Adrenal gland (tissue), 5 donors: ENCODE measurements around the gene IFT57.

Experiments used
- CTCF ChIP-seq, 6 experiments: fragments of 450-650 bp in 4 of 6; fragments of 200-600 bp in 2 of 6; sonication (generic) in 1 of 6; IDR thresholded peaks; 1 replicate in 5 of 6; 2 replicates in 1 of 6; pipeline versions ENCODE4 v1.5.1 to v1.8.0; 2016 to 2021; ENCODE audit warnings: antibody characterized with exemption in 6 of 6, mild to moderate bottlenecking in 2 of 6, moderate library complexity in 1 of 6
- POLR2A ChIP-seq, 2 donors: fragments of 450-650 bp; IDR thresholded peaks; one replicate each; pipeline ENCODE4 v1.6.1; 2017; ENCODE audit warnings: antibody characterized with exemption in 2 of 2, mild to moderate bottlenecking in 2 of 2, moderate library complexity in 1 of 2
- donor health status: DM: no; HTN: no; CAD: no.

- no peak for TF ChIP-seq CTCF (IDR thresholded peaks at IDR 0.05)
- no peak for TF ChIP-seq POLR2A (IDR thresholded peaks at IDR 0.05)
These were observed 46.9 kb downstream of the IFT57 start for GRCh38 chr3:108175352-108175751.
